ENCODE measurements around the gene WFS1.

GRCh38 chr4:6250984-6251295, 18.7 kb upstream of the WFS1 start:
- TF ChIP-seq EGR1 (IDR thresholded peaks at IDR 0.05) = no peak
- TF ChIP-seq EP300 (IDR thresholded peaks at IDR 0.05; ENCODE audit: borderline replicate concordance) = no peak
- TF ChIP-seq NFIC (IDR thresholded peaks at IDR 0.05) = no peak
- TF ChIP-seq USF1 (IDR thresholded peaks at IDR 0.05) = no peak
- no peak for TF ChIP-seq MAX (IDR thresholded peaks at IDR 0.05)
- no peak for TF ChIP-seq TAF1 (IDR thresholded peaks at IDR 0.05; ENCODE audit: low read depth)
- TF ChIP-seq FOXM1 (IDR thresholded peaks at IDR 0.05; ENCODE audit: borderline replicate concordance, low read depth) = no peak
- TF ChIP-seq RAD21 (IDR thresholded peaks at IDR 0.05; ENCODE audit: low read depth) = no peak
